Body of pancreas (tissue), 4 donors: ENCODE measurements around the gene TMEM208.

Source experiments
- POLR2A ChIP-seq, 3 donors: fragments of 450-650 bp; IDR thresholded peaks; one replicate each; pipeline ENCODE4 v1.6.1; 2016; ENCODE audit warnings: antibody characterized with exemption in 3 of 3, mild to moderate bottlenecking in 2 of 3
- TF ChIP-seq, protein P1 (sequence below), 7 experiments: fragments of 450-650 bp in 4 of 7; fragments of 200-600 bp in 3 of 7; sonication (generic) in 3 of 7; IDR thresholded peaks; one replicate each; pipeline ENCODE4 v1.5.1; 2016 to 2019; ENCODE audit warnings: antibody characterized with exemption in 7 of 7

DNA sequence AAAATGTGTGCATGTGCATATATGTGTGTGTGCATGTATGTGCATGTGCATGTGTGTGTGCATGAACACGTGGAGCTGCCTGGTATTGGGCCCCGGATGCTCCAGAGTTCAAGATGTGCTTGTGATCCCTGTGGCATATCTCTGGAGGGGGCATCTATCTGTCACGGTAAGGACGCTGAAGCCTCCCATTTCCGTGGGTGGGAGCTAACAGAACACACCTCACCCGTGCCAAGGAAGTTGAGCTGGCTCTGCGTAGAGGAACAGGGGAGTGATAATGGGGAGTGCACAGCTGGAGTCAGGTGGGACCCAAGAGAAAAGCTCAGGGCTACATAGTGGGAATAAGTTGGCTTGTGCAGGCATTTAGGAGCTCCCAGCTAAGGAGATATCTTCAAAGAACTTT is 15.3 kb upstream of the TMEM208 start:
- TF ChIP-seq, protein P1, sequence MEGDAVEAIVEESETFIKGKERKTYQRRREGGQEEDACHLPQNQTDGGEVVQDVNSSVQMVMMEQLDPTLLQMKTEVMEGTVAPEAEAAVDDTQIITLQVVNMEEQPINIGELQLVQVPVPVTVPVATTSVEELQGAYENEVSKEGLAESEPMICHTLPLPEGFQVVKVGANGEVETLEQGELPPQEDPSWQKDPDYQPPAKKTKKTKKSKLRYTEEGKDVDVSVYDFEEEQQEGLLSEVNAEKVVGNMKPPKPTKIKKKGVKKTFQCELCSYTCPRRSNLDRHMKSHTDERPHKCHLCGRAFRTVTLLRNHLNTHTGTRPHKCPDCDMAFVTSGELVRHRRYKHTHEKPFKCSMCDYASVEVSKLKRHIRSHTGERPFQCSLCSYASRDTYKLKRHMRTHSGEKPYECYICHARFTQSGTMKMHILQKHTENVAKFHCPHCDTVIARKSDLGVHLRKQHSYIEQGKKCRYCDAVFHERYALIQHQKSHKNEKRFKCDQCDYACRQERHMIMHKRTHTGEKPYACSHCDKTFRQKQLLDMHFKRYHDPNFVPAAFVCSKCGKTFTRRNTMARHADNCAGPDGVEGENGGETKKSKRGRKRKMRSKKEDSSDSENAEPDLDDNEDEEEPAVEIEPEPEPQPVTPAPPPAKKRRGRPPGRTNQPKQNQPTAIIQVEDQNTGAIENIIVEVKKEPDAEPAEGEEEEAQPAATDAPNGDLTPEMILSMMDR (IDR thresholded peaks at IDR 0.05): no peak
- no peak for TF ChIP-seq POLR2A (IDR thresholded peaks at IDR 0.05)
